ENCODE results near the gene OR1D5.
"Not testable (repeated sequence)": the region's sequence is repeated elsewhere in the genome, so short reads cannot be mapped to it uniquely, and the experiment has no call there.

Gene OR1D5

GRCh38 chr17:3032258-3033247, 30.9 kb downstream of the OR1D5 start:
- no peak for TF ChIP-seq BACH2 (CRISPR knock-in tag; IDR thresholded peaks at IDR 0.05; ENCODE audit: borderline replicate concordance)
- no peak for TF ChIP-seq GLIS3 (CRISPR knock-in tag; IDR thresholded peaks at IDR 0.05)
- no peak for TF ChIP-seq ZNF8 (CRISPR knock-in tag; IDR thresholded peaks at IDR 0.05)
- no peak for TF ChIP-seq ZC3H10 (CRISPR knock-in tag; IDR thresholded peaks at IDR 0.05)
- TF ChIP-seq PPARA (CRISPR knock-in tag; IDR thresholded peaks at IDR 0.05; ENCODE audit: borderline replicate concordance): no peak
- no peak for ATAC-seq

- ATAC-seq: not testable (repeated sequence)
These were observed 32.4 kb downstream of the OR1D5 start for GRCh38 chr17:3030852-3031470.

GRCh38 chr17:3030096-3030495, 33.3 kb downstream of the OR1D5 start:
- no peak for TF ChIP-seq BACH2 (CRISPR knock-in tag; IDR thresholded peaks at IDR 0.05; ENCODE audit: borderline replicate concordance)
- no peak for TF ChIP-seq RARB (CRISPR knock-in tag; IDR thresholded peaks at IDR 0.05)
- TF ChIP-seq, protein P1, sequence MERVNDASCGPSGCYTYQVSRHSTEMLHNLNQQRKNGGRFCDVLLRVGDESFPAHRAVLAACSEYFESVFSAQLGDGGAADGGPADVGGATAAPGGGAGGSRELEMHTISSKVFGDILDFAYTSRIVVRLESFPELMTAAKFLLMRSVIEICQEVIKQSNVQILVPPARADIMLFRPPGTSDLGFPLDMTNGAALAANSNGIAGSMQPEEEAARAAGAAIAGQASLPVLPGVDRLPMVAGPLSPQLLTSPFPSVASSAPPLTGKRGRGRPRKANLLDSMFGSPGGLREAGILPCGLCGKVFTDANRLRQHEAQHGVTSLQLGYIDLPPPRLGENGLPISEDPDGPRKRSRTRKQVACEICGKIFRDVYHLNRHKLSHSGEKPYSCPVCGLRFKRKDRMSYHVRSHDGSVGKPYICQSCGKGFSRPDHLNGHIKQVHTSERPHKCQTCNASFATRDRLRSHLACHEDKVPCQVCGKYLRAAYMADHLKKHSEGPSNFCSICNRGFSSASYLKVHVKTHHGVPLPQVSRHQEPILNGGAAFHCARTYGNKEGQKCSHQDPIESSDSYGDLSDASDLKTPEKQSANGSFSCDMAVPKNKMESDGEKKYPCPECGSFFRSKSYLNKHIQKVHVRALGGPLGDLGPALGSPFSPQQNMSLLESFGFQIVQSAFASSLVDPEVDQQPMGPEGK (CRISPR knock-in tag; IDR thresholded peaks at IDR 0.05; ENCODE audit: borderline replicate concordance): no peak
- no peak for TF ChIP-seq ESRRG (CRISPR knock-in tag; IDR thresholded peaks at IDR 0.05)
- no peak for TF ChIP-seq TSHZ2 (CRISPR knock-in tag; IDR thresholded peaks at IDR 0.05)
- TF ChIP-seq CREB5 (CRISPR knock-in tag; IDR thresholded peaks at IDR 0.05; ENCODE audit: low read depth): no peak
- no peak for TF ChIP-seq ARNTL (CRISPR knock-in tag; IDR thresholded peaks at IDR 0.05; ENCODE audit: borderline replicate concordance, low read depth)
- no peak for ATAC-seq

DNA sequence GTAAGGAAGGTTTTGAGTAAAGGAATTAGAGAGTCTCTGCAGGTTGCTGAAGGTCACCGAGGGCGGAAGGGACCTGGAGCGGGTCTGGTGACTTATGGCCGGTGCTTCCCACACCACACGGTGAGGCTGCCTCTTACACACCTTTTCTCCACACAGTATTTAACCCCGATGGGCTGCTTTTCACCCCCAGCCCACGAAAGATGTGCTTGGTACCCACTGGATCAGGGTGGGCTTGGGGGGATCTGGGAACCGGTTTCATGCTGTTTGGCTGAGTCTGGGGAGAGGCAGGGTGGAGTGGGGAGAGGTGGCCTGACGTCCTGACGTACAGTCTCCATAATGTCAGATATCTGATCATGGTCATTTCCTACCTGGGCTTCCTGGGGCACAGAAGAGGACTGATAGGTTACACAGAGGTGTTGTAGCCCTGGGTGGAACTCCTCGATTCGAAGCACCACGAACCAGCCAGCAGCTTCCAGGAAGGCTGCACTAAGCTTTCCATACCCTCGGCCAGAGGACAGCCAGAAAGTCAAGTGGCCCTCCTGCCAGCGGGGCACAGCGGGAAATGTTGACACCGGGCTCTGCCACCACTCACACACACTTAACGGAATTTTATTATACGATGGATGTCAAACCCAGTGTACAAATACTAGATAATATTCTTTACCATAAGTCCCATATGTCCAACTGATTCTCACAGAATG, 34.0 kb downstream of the OR1D5 start:
- ATAC-seq: no peak
- TF ChIP-seq ESRRG (CRISPR knock-in tag; IDR thresholded peaks at IDR 0.05) (no peak), ZC3H10 (CRISPR knock-in tag; IDR thresholded peaks at IDR 0.05) (no peak), ARNTL (CRISPR knock-in tag; IDR thresholded peaks at IDR 0.05; ENCODE audit: borderline replicate concordance, low read depth) (no peak), ISL1 (CRISPR knock-in tag; IDR thresholded peaks at IDR 0.05) (no peak), OSR1 (CRISPR knock-in tag; IDR thresholded peaks at IDR 0.05) (no peak), TOX (CRISPR knock-in tag; IDR thresholded peaks at IDR 0.05; ENCODE audit: borderline replicate concordance) (no peak), RARB (CRISPR knock-in tag; IDR thresholded peaks at IDR 0.05) (no peak), ZFP3 (CRISPR knock-in tag; IDR thresholded peaks at IDR 0.05) (no peak), ZFP30 (CRISPR knock-in tag; IDR thresholded peaks at IDR 0.05) (no peak), ZNF565 (CRISPR knock-in tag; conservative IDR thresholded peaks at IDR 0.05; ENCODE audit: low read depth) (no peak), GLIS3 (CRISPR knock-in tag; IDR thresholded peaks at IDR 0.05) (no peak), CREB5 (CRISPR knock-in tag; IDR thresholded peaks at IDR 0.05; ENCODE audit: low read depth) (no peak), BACH2 (CRISPR knock-in tag; IDR thresholded peaks at IDR 0.05; ENCODE audit: borderline replicate concordance) (no peak), ZNF70 (CRISPR knock-in tag; IDR thresholded peaks at IDR 0.05) (no peak), PPARA (CRISPR knock-in tag; IDR thresholded peaks at IDR 0.05; ENCODE audit: borderline replicate concordance) (no peak)
- TF ChIP-seq, protein P1 (CRISPR knock-in tag; IDR thresholded peaks at IDR 0.05; ENCODE audit: borderline replicate concordance): no peak
- TF ChIP-seq, protein P2, sequence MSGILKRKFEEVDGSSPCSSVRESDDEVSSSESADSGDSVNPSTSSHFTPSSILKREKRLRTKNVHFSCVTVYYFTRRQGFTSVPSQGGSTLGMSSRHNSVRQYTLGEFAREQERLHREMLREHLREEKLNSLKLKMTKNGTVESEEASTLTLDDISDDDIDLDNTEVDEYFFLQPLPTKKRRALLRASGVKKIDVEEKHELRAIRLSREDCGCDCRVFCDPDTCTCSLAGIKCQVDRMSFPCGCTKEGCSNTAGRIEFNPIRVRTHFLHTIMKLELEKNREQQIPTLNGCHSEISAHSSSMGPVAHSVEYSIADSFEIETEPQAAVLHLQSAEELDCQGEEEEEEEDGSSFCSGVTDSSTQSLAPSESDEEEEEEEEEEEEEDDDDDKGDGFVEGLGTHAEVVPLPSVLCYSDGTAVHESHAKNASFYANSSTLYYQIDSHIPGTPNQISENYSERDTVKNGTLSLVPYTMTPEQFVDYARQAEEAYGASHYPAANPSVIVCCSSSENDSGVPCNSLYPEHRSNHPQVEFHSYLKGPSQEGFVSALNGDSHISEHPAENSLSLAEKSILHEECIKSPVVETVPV (CRISPR knock-in tag; IDR thresholded peaks at IDR 0.05): no peak

All from SK-N-SH treated with all-trans-retinoic acid at 6 μM for 48 hours (cell line).